K562 (cell line): Measurements from ENCODE around the gene LRRC61. TPM values are rescaled to one million over a fixed set of nuclear protein-coding genes. Genes with fewer than 3 reads are reported as not detected.

ENCODE experiments used
- CHD2 ChIP-seq: IDR thresholded peaks from 2 replicates; pipeline ENCODE4 v1.6.1; 2011; ENCODE audit warnings: low read depth, low read length
- CREM ChIP-seq: IDR thresholded peaks from 2 replicates; pipeline ENCODE4 v1.6.1; 2014; ENCODE audit warnings: antibody characterized with exemption, low read depth
- ILF3 ChIP-seq: fragments of 450-650 bp; IDR thresholded peaks from 2 replicates; pipeline ENCODE4 v1.6.1; 2018; ENCODE audit warnings: antibody characterized with exemption, mild to moderate bottlenecking, moderate library complexity, borderline replicate concordance
- MAZ ChIP-seq, 2 experiments: fragments of 450-650 bp in 1 of 2; sonication (generic) in 1 of 2; formaldehyde crosslinking; IDR thresholded peaks in 1 of 2; conservative IDR thresholded peaks in 1 of 2; 2 replicates each; pipeline versions ENCODE4 v1.4.0 to v1.5.0; 2020; ENCODE audit warnings: mild to moderate bottlenecking in 1 of 2, missing genetic modification reagents in 1 of 2
- NCOA6 ChIP-seq: fragments of 450-650 bp; IDR thresholded peaks from 2 replicates; pipeline ENCODE4 v1.6.1; 2017; ENCODE audit warnings: mild to moderate bottlenecking
- NFIC ChIP-seq: fragments of 450-650 bp; IDR thresholded peaks from 2 replicates; pipeline ENCODE4 v1.6.1; 2017; ENCODE audit warnings: mild to moderate bottlenecking, inconsistent platforms
- YBX1 ChIP-seq: fragments of 450-650 bp; IDR thresholded peaks from 2 replicates; pipeline ENCODE4 v1.7.1; 2016; ENCODE audit warnings: mild to moderate bottlenecking
- YY1 ChIP-seq, 3 experiments: IDR thresholded peaks; 2 replicates each; pipeline ENCODE4 v1.6.1; 2011; ENCODE audit warnings: low read length in 2 of 3, mild to moderate bottlenecking in 2 of 3, moderate library complexity in 2 of 3, borderline replicate concordance in 1 of 3, control low read depth in 1 of 3, low read depth in 1 of 3; ENCODE audit not compliant: insufficient read depth in 3 of 3, insufficient replicate concordance in 2 of 3, control insufficient read depth in 1 of 3, insufficient read length in 1 of 3; ENCODE audit errors: extremely low read depth in 1 of 3
- ZBTB1 ChIP-seq: sonication (generic); formaldehyde crosslinking; IDR thresholded peaks from 2 replicates; pipeline ENCODE4 v1.8.1; 2023; ENCODE audit warnings: missing genetic modification reagents, low read depth, mild to moderate bottlenecking, borderline replicate concordance
- ZNF124 ChIP-seq: sonication (generic); formaldehyde crosslinking; IDR thresholded peaks from 2 replicates; pipeline ENCODE4 v1.8.1; 2022; ENCODE audit warnings: missing genetic modification reagents
- ZNF57 ChIP-seq: fragments of 450-650 bp; formaldehyde crosslinking; IDR thresholded peaks from 2 replicates; pipeline ENCODE4 v1.4.0; 2020; ENCODE audit warnings: mild to moderate bottlenecking, moderate library complexity
- ZNF583 ChIP-seq: fragments of 250-450 bp; sonication (Bioruptor Pico); IDR thresholded peaks from 2 replicates; pipeline ENCODE4 v1.4.0; 2020
- polyA plus RNA-seq, 8 experiments: library from polyadenylated mRNA; depleted of rRNA in 4 of 8; stranded (reverse) in 5 of 8; unstranded in 3 of 8; fragments of >200 nt; fragmentation: Nextera tagmentation in 2 of 8; fragmentation: Illumina TruSeq in 1 of 8; extraction: Ambion mirVana in 2 of 8; extraction: Trizol in 1 of 8; gene quantifications; 2 replicates each; pipeline versions ENCODE4 v1.2.1 to v1.2.3, GENCODE V29; 2011 to 2014; ENCODE audit warnings: inconsistent platforms in 1 of 8, missing spikeins in 1 of 8
- total RNA-seq, 7 experiments: library from RNA; depleted of rRNA in 6 of 7; stranded (reverse); fragments of >200 nt in 6 of 7; fragmentation: Illumina TruSeq in 2 of 7; extraction: Trizol in 2 of 7; gene quantifications; 2 replicates each; pipeline versions ENCODE4 v1.2.1 to v1.2.3, GENCODE V29; 2011 to 2021; ENCODE audit warnings: low replicate concordance in 1 of 7
- TF ChIP-seq, protein P1 (sequence below): fragments of 450-650 bp; IDR thresholded peaks from 2 replicates; pipeline ENCODE4 v1.6.1; 2017; ENCODE audit warnings: mild to moderate bottlenecking, moderate library complexity
- TF ChIP-seq, protein P2 (sequence below): fragments of 450-650 bp; conservative IDR thresholded peaks from 2 replicates; pipeline ENCODE4 v1.6.1; 2016; ENCODE audit warnings: missing genetic modification characterization, low read depth, mild to moderate bottlenecking, control low read depth, missing compliant biosample characterization
- TF ChIP-seq, protein P3 (sequence below): sonication (generic); formaldehyde crosslinking; IDR thresholded peaks from 2 replicates; pipeline ENCODE4 v1.8.1; 2022; ENCODE audit warnings: missing genetic modification reagents
- TF ChIP-seq, protein P4 (sequence below): fragments of 250-450 bp; sonication (Bioruptor Pico); IDR thresholded peaks from 2 replicates; pipeline ENCODE4 v1.5.0; 2021
- TF ChIP-seq, protein P5 (sequence below): fragments of 250-450 bp; sonication (Bioruptor Pico); IDR thresholded peaks from 2 replicates; pipeline ENCODE4 v1.5.0; 2021; ENCODE audit warnings: mild to moderate bottlenecking, moderate library complexity

The LRRC61 gene
- total and polyA plus RNA-seq, 9 of the 15 experiments (the other 6 are each of a cell fraction or from before 2014, with no cell fraction given): 1.3 to 55.2 (median 35.2) TPM

DNA sequence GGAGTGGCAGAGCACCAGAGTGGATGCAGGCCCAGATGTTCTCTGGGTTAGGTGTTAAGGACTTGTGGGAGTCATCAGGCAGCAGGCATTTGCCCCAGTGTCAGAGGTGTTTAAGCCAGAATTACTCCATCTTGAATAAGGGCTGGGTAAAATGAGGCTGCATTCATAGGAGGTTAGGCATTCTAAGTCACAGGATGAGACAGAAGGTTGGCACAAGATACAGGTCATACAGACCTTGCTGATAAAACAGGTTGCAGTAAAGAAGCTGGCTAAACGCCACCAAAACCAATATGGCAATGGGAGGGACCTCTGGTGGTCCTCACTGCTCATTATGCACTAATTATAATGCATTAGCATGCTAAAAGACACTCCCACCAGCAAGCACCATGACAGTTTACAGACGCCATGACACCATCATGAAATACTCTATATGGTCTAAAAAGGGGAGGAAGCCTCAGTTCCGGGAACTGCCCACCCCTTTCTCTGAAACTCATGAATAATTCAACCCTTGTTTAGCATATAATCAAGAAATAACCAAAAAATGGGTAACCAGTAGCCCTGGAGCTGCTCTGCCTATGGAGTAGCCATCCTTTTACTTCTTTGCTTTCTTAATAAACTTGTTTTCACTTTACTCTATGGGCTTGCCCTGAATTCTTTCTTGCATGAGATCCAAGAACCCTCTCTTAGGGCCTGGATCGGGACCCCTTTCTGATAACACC, 882 bp upstream of the LRRC61 start (continued):
- TF ChIP-seq, protein P1, sequence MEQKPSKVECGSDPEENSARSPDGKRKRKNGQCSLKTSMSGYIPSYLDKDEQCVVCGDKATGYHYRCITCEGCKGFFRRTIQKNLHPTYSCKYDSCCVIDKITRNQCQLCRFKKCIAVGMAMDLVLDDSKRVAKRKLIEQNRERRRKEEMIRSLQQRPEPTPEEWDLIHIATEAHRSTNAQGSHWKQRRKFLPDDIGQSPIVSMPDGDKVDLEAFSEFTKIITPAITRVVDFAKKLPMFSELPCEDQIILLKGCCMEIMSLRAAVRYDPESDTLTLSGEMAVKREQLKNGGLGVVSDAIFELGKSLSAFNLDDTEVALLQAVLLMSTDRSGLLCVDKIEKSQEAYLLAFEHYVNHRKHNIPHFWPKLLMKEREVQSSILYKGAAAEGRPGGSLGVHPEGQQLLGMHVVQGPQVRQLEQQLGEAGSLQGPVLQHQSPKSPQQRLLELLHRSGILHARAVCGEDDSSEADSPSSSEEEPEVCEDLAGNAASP: no peak
- TF ChIP-seq CREM (peak; percentile 5; the same call in 1 of the 2 replicates), ZNF57 (CRISPR knock-in tag) (no peak), ZBTB1 (CRISPR knock-in tag) (no peak), ZNF124 (CRISPR knock-in tag) (no peak), ILF3 (peak; percentile 53; the same call in 1 of the 2 replicates), YY1 (IDR thresholded peaks at IDR 0.05; ENCODE audit: borderline replicate concordance in 1 of 3, control insufficient read depth in 1 of 3, extremely low read depth in 1 of 3, insufficient read depth in 3 of 3, insufficient read length in 1 of 3, insufficient replicate concordance in 2 of 3, low read depth in 1 of 3, low read length in 2 of 3) (peak; percentile 33 to 87 (median 67)), ZNF583 (CRISPR knock-in tag) (peak; percentile 96), NCOA6 (no peak), MAZ (CRISPR knock-in tag; conservative IDR thresholded peaks at IDR 0.05 in 1 of 2, IDR thresholded peaks at IDR 0.05 in 1 of 2) (peak in 1 of 2 experiments; percentile 85; a peak in 2 of 4 replicates), CHD2 (no peak), YBX1 (no peak), NFIC (peak; percentile 77)
- TF ChIP-seq, protein P2, sequence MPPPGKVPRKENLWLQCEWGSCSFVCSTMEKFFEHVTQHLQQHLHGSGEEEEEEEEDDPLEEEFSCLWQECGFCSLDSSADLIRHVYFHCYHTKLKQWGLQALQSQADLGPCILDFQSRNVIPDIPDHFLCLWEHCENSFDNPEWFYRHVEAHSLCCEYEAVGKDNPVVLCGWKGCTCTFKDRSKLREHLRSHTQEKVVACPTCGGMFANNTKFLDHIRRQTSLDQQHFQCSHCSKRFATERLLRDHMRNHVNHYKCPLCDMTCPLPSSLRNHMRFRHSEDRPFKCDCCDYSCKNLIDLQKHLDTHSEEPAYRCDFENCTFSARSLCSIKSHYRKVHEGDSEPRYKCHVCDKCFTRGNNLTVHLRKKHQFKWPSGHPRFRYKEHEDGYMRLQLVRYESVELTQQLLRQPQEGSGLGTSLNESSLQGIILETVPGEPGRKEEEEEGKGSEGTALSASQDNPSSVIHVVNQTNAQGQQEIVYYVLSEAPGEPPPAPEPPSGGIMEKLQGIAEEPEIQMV (tag): peak; percentile 89
- TF ChIP-seq, protein P3, sequence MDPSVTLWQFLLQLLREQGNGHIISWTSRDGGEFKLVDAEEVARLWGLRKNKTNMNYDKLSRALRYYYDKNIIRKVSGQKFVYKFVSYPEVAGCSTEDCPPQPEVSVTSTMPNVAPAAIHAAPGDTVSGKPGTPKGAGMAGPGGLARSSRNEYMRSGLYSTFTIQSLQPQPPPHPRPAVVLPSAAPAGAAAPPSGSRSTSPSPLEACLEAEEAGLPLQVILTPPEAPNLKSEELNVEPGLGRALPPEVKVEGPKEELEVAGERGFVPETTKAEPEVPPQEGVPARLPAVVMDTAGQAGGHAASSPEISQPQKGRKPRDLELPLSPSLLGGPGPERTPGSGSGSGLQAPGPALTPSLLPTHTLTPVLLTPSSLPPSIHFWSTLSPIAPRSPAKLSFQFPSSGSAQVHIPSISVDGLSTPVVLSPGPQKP (CRISPR knock-in tag): no peak
- TF ChIP-seq, protein P4, sequence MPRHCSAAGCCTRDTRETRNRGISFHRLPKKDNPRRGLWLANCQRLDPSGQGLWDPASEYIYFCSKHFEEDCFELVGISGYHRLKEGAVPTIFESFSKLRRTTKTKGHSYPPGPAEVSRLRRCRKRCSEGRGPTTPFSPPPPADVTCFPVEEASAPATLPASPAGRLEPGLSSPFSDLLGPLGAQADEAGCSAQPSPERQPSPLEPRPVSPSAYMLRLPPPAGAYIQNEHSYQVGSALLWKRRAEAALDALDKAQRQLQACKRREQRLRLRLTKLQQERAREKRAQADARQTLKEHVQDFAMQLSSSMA (CRISPR knock-in tag): no peak
- TF ChIP-seq, protein P5, sequence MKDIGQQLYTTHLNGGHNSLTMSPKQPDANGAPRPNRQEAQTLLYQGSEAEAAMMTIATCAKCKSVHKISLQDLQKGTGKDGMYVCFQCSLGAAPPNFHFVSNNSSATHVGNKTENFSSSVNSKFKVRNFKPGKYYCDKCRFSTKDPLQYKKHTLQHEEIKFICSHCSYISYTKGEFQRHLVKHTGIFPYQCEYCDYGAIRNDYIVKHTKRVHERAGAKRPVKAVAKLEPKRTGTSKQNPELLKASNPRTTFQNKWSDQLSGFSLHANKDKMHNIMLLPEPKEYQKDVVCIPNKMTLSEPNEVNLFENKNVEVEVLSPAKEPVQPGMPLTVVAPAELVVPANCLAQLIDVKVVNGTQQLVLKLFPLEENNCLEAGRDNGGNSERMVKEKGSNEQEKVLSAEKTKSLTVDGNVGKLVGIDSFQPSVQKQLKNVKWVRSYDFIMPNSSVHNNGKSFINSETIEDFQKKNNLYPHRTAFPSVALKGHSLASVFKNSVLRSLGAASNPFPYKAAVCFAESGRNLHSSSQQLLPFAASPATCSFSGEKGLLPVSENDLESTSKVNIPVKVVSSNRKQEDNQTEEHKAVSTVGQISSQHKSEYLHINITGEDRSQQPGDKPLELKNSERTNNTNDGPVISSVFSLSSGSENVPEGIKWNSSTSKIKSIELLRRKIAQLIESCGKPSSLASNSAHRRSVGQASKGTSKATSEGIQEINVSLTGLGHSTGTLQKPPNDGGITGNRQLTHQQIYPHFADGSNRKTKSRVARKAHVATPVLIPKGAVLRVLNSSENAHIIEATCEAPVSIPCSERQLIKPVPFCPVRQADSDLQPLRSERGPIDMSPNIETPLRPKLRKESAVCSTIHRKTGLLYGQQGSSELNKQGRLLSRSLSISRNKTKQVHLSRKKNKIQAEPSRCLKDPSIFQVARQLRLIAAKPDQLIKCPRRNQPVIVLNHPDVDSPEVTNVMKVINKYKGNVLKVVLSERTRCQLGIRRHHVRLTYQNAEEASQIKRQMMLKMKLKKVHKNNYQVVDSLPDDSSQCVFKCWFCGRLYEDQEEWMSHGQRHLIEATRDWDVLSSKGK (CRISPR knock-in tag): no peak
